Esophagus squamous epithelium (tissue), 5 donors: ENCODE data around the gene ACSL3. TPM values are rescaled to one million over a fixed set of nuclear protein-coding genes. Genes with fewer than 3 reads are reported as not detected.

Source experiments
- DNase-seq: peaks from one replicate; lab custom pipeline; 2025; lab: John Stamatoyannopoulos, UW
- H3K27ac ChIP-seq, 4 donors: fragments of 200-600 bp; sonication (generic); one replicate each; pipeline ENCODE4 v1.5.1; 2016 to 2019; ENCODE audit warnings: mild to moderate bottlenecking in 1 of 4
- H3K27me3 ChIP-seq, 4 donors: fragments of 200-600 bp; sonication (generic); 1 replicate in 3 of 4; 2 replicates in 1 of 4; pipeline versions ENCODE4 v1.5.1 to v1.6.0; 2017 to 2021; ENCODE audit warnings: antibody characterized with exemption in 1 of 4
- H3K36me3 ChIP-seq, 3 donors: fragments of 200-600 bp; sonication (generic); one replicate each; pipeline ENCODE4 v1.5.1; 2016 to 2019
- H3K4me1 ChIP-seq, 3 donors: fragments of 200-600 bp; sonication (generic); one replicate each; pipeline ENCODE4 v1.5.1; 2017 to 2019
- H3K4me3 ChIP-seq, 4 donors: fragments of 200-600 bp; sonication (generic); 1 replicate in 3 of 4; 2 replicates in 1 of 4; pipeline ENCODE4 v1.5.1; 2016 to 2019; ENCODE audit warnings: mild to moderate bottlenecking in 2 of 4, moderate library complexity in 1 of 4
- H3K9me3 ChIP-seq, 3 donors: fragments of 200-600 bp; sonication (generic); one replicate each; pipeline ENCODE4 v1.5.1; 2016 to 2019
- POLR2A ChIP-seq, 4 donors: fragments of 450-650 bp; IDR thresholded peaks; one replicate each; pipeline ENCODE4 v1.6.1; 2017; ENCODE audit warnings: antibody characterized with exemption in 4 of 4, mild to moderate bottlenecking in 4 of 4, moderate library complexity in 3 of 4
- WGBS, 2 donors: methylation state at CpG; one replicate each; pipeline ENCODE4 v1.1.5; 2018; 5-methylcytosine and 5-hydroxymethylcytosine counted together
- intact Hi-C: fragments of 100-400 bp; cut with DNase I; formaldehyde crosslinking; loops from one replicate; pipeline ENCODE4 v1.15.0; 2022
- total RNA-seq, 4 donors: library from RNA; depleted of rRNA; stranded (reverse); fragments of >200 nt; gene quantifications; one replicate each; pipeline ENCODE4 v1.1.0, GENCODE V29; 2016
- TF ChIP-seq, protein P1 (sequence below), 6 experiments: fragments of 450-650 bp in 4 of 6; fragments of 200-600 bp in 2 of 6; sonication (generic) in 2 of 6; IDR thresholded peaks; one replicate each; pipeline ENCODE4 v1.5.1; 2016 to 2019; ENCODE audit warnings: antibody characterized with exemption in 6 of 6, mild to moderate bottlenecking in 4 of 6, moderate library complexity in 4 of 6
- donor health status: DM: yes; HTN: yes; CAD: no.

Gene ACSL3
- total RNA-seq, 4 donors from 2014 or later: 62.4 to 84.6 (median 76.6) TPM

DNA sequence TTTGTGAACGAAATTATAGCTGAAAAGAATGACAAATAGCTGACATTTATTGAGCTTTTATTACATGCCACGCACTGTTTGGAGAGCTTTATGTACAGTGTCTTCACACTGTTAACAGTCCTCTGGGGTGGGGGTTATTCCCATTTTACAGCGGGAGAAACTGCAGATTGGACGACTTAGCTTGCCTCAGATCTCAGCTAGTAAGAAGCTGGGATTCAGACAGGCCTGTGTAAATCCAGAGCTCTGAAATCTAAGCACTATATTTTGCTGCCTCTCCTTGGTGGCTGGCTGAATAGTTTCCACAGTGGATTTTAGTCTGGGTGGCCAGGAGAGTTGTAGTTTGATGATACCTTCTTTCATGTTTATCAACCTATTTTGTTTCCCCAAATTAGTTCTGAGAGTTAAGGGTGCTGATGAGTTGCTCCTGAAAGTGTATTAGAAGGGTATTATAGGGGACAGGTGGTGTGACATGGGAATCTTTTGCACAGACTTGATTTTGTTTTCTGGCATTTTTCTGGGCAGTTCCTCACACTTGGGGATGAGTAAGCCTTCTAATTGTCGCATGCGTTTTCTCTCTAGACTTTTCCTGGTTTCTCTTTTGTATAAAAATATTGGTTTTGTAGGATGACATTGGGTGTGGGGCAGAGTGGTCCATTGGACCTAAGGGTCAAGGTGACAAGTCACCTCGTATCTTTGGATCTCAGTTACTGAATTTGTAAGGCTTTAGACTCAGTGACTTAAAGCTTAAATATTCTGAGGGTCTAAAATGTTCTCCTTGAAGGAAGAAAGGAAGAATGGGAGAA is 1.5 kb downstream of the ACSL3 start:
- H3K27me3 ChIP-seq: no peaks in the 10 kb centered on the region
- H3K9me3 ChIP-seq: no peaks in the 10 kb centered on the region
- peak overlapping the region; percentile 93 to 98 (median 97) for H3K27ac ChIP-seq
- no peak for DNase-seq
- intact Hi-C loops: loop anchor here (5.0 kb wide), 1 partner anchor 155 kb away; no protein-coding TSS in a partner anchor
- no peaks in the 10 kb centered on the region for H3K36me3 ChIP-seq
- TF ChIP-seq POLR2A (IDR thresholded peaks at IDR 0.05): no peak
- TF ChIP-seq, protein P1, sequence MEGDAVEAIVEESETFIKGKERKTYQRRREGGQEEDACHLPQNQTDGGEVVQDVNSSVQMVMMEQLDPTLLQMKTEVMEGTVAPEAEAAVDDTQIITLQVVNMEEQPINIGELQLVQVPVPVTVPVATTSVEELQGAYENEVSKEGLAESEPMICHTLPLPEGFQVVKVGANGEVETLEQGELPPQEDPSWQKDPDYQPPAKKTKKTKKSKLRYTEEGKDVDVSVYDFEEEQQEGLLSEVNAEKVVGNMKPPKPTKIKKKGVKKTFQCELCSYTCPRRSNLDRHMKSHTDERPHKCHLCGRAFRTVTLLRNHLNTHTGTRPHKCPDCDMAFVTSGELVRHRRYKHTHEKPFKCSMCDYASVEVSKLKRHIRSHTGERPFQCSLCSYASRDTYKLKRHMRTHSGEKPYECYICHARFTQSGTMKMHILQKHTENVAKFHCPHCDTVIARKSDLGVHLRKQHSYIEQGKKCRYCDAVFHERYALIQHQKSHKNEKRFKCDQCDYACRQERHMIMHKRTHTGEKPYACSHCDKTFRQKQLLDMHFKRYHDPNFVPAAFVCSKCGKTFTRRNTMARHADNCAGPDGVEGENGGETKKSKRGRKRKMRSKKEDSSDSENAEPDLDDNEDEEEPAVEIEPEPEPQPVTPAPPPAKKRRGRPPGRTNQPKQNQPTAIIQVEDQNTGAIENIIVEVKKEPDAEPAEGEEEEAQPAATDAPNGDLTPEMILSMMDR (IDR thresholded peaks at IDR 0.05): peak in 1 of 6 experiments; percentile 13
- 21 to 27% methylated on average over 7 of the region's 7 CpGs for WGBS, 2 donors
- H3K4me1 ChIP-seq: peaks cover 12 to 61% (median 28%) of the 10 kb centered on the region in 3 donors
- H3K4me3 ChIP-seq: peak overlapping the region; percentile 83 to 99 (median 98)

- Histone ChIP-seq H3K4me1 (peaks cover 12 to 61% (median 28%) of the 10 kb centered on the region in 3 donors), H3K9me3 (no peaks in the 10 kb centered on the region), H3K4me3 (peak overlapping the region in 3 of 4 donors; percentile 83 to 99 (median 96)), H3K27ac (peak overlapping the region in 1 of 4 donors; percentile 93), H3K27me3 (no peaks in the 10 kb centered on the region), H3K36me3 (no peaks in the 10 kb centered on the region)
- 58 to 72% methylated on average over 6 of the region's 6 CpGs for WGBS, 2 donors
- TF ChIP-seq, protein P1 (IDR thresholded peaks at IDR 0.05): no peak
- TF ChIP-seq POLR2A (IDR thresholded peaks at IDR 0.05): no peak
- intact Hi-C loops: loop anchor here (5.0 kb wide), 1 partner anchor 156 kb away; no protein-coding TSS in a partner anchor
- DNase-seq: no peak
Measured at GRCh38 chr2:222862909-222863544, 2.2 kb downstream of the ACSL3 start.

DNA sequence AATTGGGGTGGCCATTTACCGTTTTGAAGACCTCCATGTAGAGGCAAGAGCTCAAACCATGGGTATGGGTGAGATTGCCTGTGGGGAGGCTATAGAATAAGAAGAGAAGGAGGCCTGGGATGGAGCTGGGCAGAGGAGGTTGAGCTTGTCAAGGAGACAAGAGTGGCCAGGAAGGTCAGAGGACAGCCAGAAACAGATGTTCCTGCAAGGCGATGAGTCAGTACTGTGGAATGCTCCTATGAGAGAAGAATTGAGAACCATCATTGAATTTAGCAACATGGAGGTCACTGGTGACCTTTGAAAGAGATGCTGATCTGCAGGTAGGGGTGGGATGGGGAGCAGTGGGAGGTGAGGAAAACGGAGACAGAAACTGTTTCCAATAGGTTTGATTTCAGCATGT is 3.5 kb downstream of the ACSL3 start:
- Histone ChIP-seq H3K27me3 (no peaks in the 10 kb centered on the region), H3K36me3 (no peaks in the 10 kb centered on the region), H3K4me3 (no peak overlapping the region), H3K27ac (no peak overlapping the region), H3K9me3 (no peaks in the 10 kb centered on the region), H3K4me1 (peaks cover 12 to 65% (median 28%) of the 10 kb centered on the region in 3 donors)
- 83 to 90% methylated on average over 3 of the region's 3 CpGs for WGBS, 2 donors
- no peak for DNase-seq
- intact Hi-C loops: loop anchor here (5.0 kb wide), 1 partner anchor 157 kb away; no protein-coding TSS in a partner anchor
- TF ChIP-seq, protein P1 (IDR thresholded peaks at IDR 0.05): no peak
- no peak for TF ChIP-seq POLR2A (IDR thresholded peaks at IDR 0.05)

GRCh38 chr2:222865301-222865700 is 4.5 kb downstream of the ACSL3 start:
- Histone ChIP-seq H3K9me3 (no peaks in the 10 kb centered on the region), H3K4me3 (no peak overlapping the region), H3K36me3 (no peaks in the 10 kb centered on the region), H3K4me1 (peaks cover 5 to 64% (median 28%) of the 10 kb centered on the region in 3 donors), H3K27me3 (no peaks in the 10 kb centered on the region), H3K27ac (no peak overlapping the region)
- TF ChIP-seq, protein P1 (IDR thresholded peaks at IDR 0.05): no peak
- no peak for TF ChIP-seq POLR2A (IDR thresholded peaks at IDR 0.05)
- no peak for DNase-seq
- 69 to 78% methylated on average over 2 of the region's 2 CpGs for WGBS, 2 donors
- intact Hi-C loops: loop anchor here (5.0 kb wide), 1 partner anchor 37 kb away; no protein-coding TSS in a partner anchor
